ENCODE data around the gene PCGF3.
"Not testable (repeated sequence)": the region's sequence is repeated elsewhere in the genome, so short reads cannot be mapped to it uniquely, and the experiment has no call there.

The PCGF3 gene

DNA sequence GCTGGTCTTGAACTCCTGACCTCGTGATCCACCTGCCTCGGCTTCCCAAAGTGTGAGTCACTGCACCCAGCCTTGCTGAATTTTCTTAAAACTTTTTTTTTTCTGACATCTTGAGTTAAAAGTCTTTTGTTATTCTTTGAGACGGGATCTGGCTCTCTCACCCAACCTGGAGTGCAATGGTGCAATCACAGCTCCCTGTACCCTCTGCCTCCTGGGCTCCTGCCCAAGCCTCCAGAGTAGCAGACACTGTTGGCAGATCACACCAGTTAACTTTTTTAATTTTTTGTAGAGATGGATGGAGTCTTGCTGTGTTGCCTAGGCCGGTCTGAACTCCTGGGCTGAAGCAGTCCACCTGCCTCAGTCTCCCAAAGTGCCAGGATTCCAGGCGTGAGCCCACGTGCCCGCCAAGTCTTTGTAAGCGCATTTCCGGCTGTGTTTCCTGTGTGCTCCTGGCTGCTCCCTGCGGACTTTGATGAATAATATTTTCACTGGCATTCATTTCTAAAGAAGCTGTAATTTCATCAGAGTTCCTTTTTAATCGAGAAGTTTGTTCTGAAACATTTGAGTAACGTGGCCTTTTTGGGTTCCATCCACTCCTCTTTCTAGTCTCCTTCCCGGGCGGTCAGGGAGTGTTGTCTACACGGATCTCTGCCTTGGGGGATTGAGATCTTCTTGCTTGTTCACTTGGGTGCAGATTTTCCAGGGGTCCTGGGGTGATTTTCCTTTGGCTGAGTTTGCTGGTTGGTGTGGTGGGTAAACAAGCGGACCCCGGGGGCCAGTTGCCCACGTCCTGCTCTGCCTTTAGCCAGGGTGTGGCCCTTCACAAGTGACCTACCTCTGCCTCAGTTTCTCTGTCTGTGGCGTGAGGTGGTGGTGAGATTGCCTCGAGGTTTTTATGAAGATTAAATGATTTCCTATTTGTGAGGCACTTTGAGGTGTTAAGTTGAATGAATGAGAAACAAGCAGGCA is 44.4 kb downstream of the PCGF3 start:
- Histone ChIP-seq H3K4me3 (ENCODE audit: low read depth in 1 of 5, low read length in 5 of 5) (no peak overlapping the region), H3K27me3 (ENCODE audit: control insufficient read depth in 5 of 5, insufficient read depth in 4 of 5, low read length in 5 of 5) (no peaks in the 10 kb centered on the region), H3K4me1 (ENCODE audit: control insufficient read depth in 5 of 5, insufficient read depth in 5 of 5, low read length in 5 of 5) (peaks cover 0 to 17% (median 12%) of the 10 kb centered on the region in 5 donors), H3K9ac (ENCODE audit: low read length in 5 of 5) (peak overlapping the region in 1 of 5 donors; percentile 1), H3K27ac (ENCODE audit: low read depth, low read length) (peak overlapping the region; percentile 45), H3K9me3 (ENCODE audit: control insufficient read depth in 5 of 5, low read length in 5 of 5) (no peaks in the 10 kb centered on the region), H3K36me3 (ENCODE audit: control insufficient read depth in 5 of 5, insufficient read depth in 5 of 5, low read length in 5 of 5) (peaks cover 0 to 46% (median 35%) of the 10 kb centered on the region in 5 donors)

- Histone ChIP-seq H3K4me1 (ENCODE audit: control insufficient read depth in 5 of 5, insufficient read depth in 5 of 5, low read length in 5 of 5) (peaks cover 0 to 17% (median 12%) of the 10 kb centered on the region in 5 donors), H3K4me3 (ENCODE audit: low read depth in 1 of 5, low read length in 5 of 5) (no peak overlapping the region), H3K9me3 (ENCODE audit: control insufficient read depth in 5 of 5, low read length in 5 of 5) (no peaks in the 10 kb centered on the region), H3K9ac (ENCODE audit: low read length in 5 of 5) (no peak overlapping the region), H3K36me3 (ENCODE audit: control insufficient read depth in 5 of 5, insufficient read depth in 5 of 5, low read length in 5 of 5) (peaks cover 0 to 53% (median 40%) of the 10 kb centered on the region in 5 donors), H3K27ac (ENCODE audit: low read depth, low read length) (no peak overlapping the region), H3K27me3 (ENCODE audit: control insufficient read depth in 5 of 5, insufficient read depth in 4 of 5, low read length in 5 of 5) (no peaks in the 10 kb centered on the region)
These were observed 46.0 kb downstream of the PCGF3 start for GRCh38 chr4:751676-752075.

DNA sequence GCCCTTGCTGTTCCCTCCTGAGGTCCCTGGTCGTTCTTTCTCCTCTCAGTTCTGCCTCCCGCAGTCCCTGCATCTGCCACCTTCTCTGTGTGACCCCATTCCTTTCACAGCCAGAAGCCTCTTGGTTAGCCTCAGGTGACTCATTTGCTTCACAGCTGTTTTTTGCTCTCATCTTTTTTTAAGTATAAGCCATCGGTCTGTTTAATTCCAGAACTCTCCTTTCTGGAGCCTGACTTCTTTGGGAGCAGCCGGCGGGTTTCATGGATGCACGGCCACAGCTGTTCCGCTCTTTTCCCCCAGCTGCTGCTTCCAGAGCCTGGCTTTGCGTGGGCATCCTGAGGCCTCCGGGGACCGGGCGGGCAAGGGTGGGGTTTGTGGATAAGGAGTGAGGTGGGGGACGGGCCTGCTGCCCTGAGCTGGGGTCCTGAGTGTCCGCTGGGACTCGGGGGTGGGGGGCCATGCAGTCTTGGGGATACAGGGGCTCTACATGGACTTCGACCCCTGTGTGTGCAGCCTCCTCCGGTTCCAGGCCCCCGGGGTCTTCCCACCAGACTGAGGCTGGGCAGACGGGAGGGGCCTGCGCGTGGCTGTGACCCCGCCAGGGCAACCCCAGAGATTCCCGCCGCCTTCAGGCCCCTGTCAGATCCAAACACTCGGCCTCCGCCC is 46.7 kb downstream of the PCGF3 start:
- Histone ChIP-seq H3K27ac (ENCODE audit: low read depth, low read length) (no peak overlapping the region), H3K27me3 (ENCODE audit: control insufficient read depth in 5 of 5, insufficient read depth in 4 of 5, low read length in 5 of 5) (no peaks in the 10 kb centered on the region), H3K4me3 (ENCODE audit: low read depth in 1 of 5, low read length in 5 of 5) (no peak overlapping the region), H3K4me1 (ENCODE audit: control insufficient read depth in 5 of 5, insufficient read depth in 5 of 5, low read length in 5 of 5) (peaks cover 0 to 17% (median 12%) of the 10 kb centered on the region in 5 donors), H3K9me3 (ENCODE audit: control insufficient read depth in 5 of 5, low read length in 5 of 5) (no peaks in the 10 kb centered on the region), H3K36me3 (ENCODE audit: control insufficient read depth in 5 of 5, insufficient read depth in 5 of 5, low read length in 5 of 5) (peaks cover 0 to 57% (median 44%) of the 10 kb centered on the region in 5 donors), H3K9ac (ENCODE audit: low read length in 5 of 5) (no peak overlapping the region)

DNA sequence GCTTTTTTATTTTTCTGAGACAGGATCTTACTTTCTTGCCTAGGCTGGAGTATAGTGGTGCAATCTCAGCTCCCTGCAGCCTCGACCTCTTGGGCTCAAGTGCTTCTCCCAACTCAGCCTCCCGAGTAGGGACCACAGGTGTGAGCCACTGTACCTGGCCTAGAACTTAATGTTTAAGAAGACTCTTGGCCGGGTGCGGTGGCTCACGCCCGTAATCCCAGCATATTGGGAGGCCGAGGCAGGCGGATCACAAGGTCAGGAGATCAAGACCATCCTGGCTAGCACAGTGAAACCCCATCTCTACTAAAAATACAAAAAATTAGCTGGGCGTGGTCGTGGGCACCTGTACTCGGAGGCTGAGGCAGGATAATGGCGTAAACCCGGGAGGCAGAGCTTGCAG is 47.6 kb downstream of the PCGF3 start:
- not testable (repeated sequence) for H3K9ac ChIP-seq (ENCODE audit: low read length in 5 of 5); H3K27ac ChIP-seq (ENCODE audit: low read depth, low read length); H3K27me3 ChIP-seq (ENCODE audit: control insufficient read depth in 5 of 5, insufficient read depth in 4 of 5, low read length in 5 of 5); H3K9me3 ChIP-seq (ENCODE audit: control insufficient read depth in 5 of 5, low read length in 5 of 5); H3K4me3 ChIP-seq (ENCODE audit: low read depth in 1 of 5, low read length in 5 of 5)
- peaks cover 0 to 52% (median 42%) of the 10 kb centered on the region in 5 donors for H3K36me3 ChIP-seq (ENCODE audit: control insufficient read depth in 5 of 5, insufficient read depth in 5 of 5, low read length in 5 of 5)
- peaks cover 0 to 17% (median 12%) of the 10 kb centered on the region in 5 donors for H3K4me1 ChIP-seq (ENCODE audit: control insufficient read depth in 5 of 5, insufficient read depth in 5 of 5, low read length in 5 of 5)

DNA sequence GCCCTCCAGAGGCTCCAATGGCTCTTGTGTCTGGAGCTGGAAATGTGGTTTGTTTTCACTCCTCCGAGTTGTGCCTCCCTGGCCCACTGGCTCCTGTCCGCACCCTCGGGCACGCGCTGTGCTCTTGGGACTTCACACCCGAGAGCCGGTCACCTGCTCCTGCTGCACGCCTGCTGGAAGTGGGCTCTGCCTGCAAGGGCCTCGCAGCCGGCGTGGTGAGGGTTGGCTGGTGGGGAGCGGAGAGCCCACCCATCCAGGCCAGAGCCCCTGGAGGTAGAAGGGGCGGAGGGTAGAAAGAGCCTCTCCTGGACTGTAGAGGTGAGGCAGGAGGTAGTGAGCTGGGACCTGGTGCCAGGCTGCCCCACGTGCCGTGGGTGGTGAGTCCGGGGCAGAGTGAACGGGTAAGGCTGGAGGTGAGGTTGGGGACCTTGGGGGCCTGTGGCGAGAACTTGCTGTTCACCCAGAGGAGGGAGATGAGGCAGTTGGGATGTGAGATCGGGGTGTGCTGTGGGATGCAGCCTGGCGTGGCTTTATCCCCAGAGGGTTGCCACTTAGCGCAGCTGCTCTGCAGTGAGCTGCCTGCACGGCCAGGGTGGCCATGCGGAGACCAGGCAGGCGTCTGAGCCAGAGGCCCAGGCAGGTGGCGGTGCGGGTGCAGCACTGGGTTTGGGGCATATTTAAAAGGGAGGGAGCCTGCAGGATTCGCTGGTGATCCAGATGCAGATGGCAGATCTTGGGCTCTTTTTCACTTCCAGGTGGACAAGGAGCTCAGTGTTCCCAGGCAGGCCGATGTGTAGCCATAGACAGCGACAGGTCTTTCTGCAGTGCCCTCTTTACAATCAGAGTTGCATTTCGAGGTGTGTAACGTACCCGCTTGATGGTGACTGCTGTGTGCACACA is 48.8 kb downstream of the PCGF3 start:
- Histone ChIP-seq H3K4me1 (ENCODE audit: control insufficient read depth in 5 of 5, insufficient read depth in 5 of 5, low read length in 5 of 5) (peaks cover 0 to 16% (median 12%) of the 10 kb centered on the region in 5 donors), H3K27ac (ENCODE audit: low read depth, low read length) (no peak overlapping the region), H3K27me3 (ENCODE audit: control insufficient read depth in 5 of 5, insufficient read depth in 4 of 5, low read length in 5 of 5) (no peaks in the 10 kb centered on the region), H3K9me3 (ENCODE audit: control insufficient read depth in 5 of 5, low read length in 5 of 5) (no peaks in the 10 kb centered on the region), H3K36me3 (ENCODE audit: control insufficient read depth in 5 of 5, insufficient read depth in 5 of 5, low read length in 5 of 5) (peaks cover 0 to 46% (median 37%) of the 10 kb centered on the region in 5 donors), H3K4me3 (ENCODE audit: low read depth in 1 of 5, low read length in 5 of 5) (no peak overlapping the region), H3K9ac (ENCODE audit: low read length in 5 of 5) (no peak overlapping the region)

DNA sequence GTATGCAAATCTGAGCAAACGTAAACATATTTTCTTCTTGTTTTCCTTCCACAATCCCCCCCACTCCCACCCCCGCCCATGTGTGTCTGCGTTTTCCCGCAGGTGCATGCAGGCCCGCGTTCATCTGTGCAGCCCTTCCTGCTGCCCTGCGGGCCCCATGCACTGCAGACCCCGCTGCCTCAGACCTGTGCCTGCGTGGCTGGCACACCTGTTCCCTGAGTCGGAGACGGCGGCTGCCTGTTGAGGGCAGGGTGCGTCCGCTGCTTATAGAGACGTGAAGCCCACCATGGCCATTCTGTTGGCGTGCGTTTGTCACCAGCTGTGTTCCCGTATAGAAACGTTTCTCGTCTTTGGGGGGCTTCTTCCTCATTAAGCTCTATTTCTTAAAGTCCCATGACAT is 51.5 kb downstream of the PCGF3 start:
- H3K9me3 ChIP-seq (ENCODE audit: control insufficient read depth in 5 of 5, low read length in 5 of 5): no peaks in the 10 kb centered on the region
- H3K36me3 ChIP-seq (ENCODE audit: control insufficient read depth in 5 of 5, insufficient read depth in 5 of 5, low read length in 5 of 5): peaks cover 0 to 53% (median 47%) of the 10 kb centered on the region in 5 donors
- H3K9ac ChIP-seq (ENCODE audit: low read length in 5 of 5): no peak overlapping the region
- no peaks in the 10 kb centered on the region for H3K27me3 ChIP-seq (ENCODE audit: control insufficient read depth in 5 of 5, insufficient read depth in 4 of 5, low read length in 5 of 5)
- H3K27ac ChIP-seq (ENCODE audit: low read depth, low read length): no peak overlapping the region
- no peaks in the 10 kb centered on the region for H3K4me1 ChIP-seq (ENCODE audit: control insufficient read depth in 5 of 5, insufficient read depth in 5 of 5, low read length in 5 of 5)
- no peak overlapping the region for H3K4me3 ChIP-seq (ENCODE audit: low read depth in 1 of 5, low read length in 5 of 5)

GRCh38 chr4:759810-760209 is 54.2 kb downstream of the PCGF3 start:
- not testable (repeated sequence) for H3K27me3 ChIP-seq (ENCODE audit: control insufficient read depth in 5 of 5, insufficient read depth in 4 of 5, low read length in 5 of 5); H3K27ac ChIP-seq (ENCODE audit: low read depth, low read length); H3K4me3 ChIP-seq (ENCODE audit: low read depth in 1 of 5, low read length in 5 of 5); H3K9ac ChIP-seq (ENCODE audit: low read length in 5 of 5); H3K4me1 ChIP-seq (ENCODE audit: control insufficient read depth in 5 of 5, insufficient read depth in 5 of 5, low read length in 5 of 5); H3K9me3 ChIP-seq (ENCODE audit: control insufficient read depth in 5 of 5, low read length in 5 of 5)
- H3K36me3 ChIP-seq (ENCODE audit: control insufficient read depth in 5 of 5, insufficient read depth in 5 of 5, low read length in 5 of 5): peaks cover 0 to 56% (median 49%) of the 10 kb centered on the region in 5 donors

DNA sequence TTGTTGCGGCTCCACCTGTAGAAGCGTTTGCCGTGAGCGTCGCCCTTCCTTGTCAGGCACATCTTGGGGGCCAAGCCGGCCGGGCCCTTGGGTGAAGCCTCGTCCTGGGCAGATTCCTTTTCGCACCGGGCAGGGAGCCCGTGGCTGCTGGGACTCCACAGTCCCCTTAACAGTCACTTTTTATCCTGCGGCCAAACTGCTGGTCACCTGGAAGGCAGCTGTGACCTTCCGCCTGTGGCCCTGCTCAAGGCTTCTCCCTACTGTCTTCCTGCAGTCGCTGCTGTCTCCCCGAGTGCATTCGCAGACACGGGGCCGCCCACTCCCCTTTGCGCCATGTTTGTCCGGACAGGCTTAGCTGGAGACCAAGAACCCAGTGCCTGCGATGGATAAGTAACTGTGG is 55.0 kb downstream of the PCGF3 start:
- Histone ChIP-seq H3K4me1 (ENCODE audit: control insufficient read depth in 5 of 5, insufficient read depth in 5 of 5, low read length in 5 of 5) (peaks cover 1 to 13% (median 10%) of the 10 kb centered on the region in 5 donors), H3K36me3 (ENCODE audit: control insufficient read depth in 5 of 5, insufficient read depth in 5 of 5, low read length in 5 of 5) (peaks cover 0 to 54% (median 44%) of the 10 kb centered on the region in 5 donors), H3K4me3 (ENCODE audit: low read depth in 1 of 5, low read length in 5 of 5) (no peak overlapping the region), H3K27ac (ENCODE audit: low read depth, low read length) (no peak overlapping the region), H3K27me3 (ENCODE audit: control insufficient read depth in 5 of 5, insufficient read depth in 4 of 5, low read length in 5 of 5) (no peaks in the 10 kb centered on the region), H3K9me3 (ENCODE audit: control insufficient read depth in 5 of 5, low read length in 5 of 5) (no peaks in the 10 kb centered on the region), H3K9ac (ENCODE audit: low read length in 5 of 5) (no peak overlapping the region)

DNA sequence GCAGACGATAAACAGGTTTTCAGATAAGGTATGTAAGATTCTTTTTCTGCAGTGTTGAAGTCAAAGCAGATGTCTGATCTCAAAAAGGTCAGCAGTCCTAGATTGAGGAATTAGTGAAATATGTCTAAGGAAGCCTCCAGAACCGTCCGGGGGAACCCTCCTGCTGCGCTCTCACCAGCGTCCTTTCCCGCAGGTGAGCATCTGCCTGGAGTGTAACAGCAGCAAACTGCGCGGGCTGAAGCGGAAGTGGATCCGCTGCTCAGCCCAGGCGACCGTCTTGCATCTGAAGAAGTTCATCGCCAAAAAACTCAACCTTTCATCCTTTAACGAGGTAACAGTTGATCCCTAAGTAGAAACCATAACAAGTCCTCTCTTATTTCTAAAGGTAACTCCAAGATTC is 55.5 kb downstream of the PCGF3 start:
- H3K36me3 ChIP-seq (ENCODE audit: control insufficient read depth in 5 of 5, insufficient read depth in 5 of 5, low read length in 5 of 5): peaks cover 0 to 58% (median 49%) of the 10 kb centered on the region in 5 donors
- no peak overlapping the region for H3K4me3 ChIP-seq (ENCODE audit: low read depth in 1 of 5, low read length in 5 of 5)
- H3K27ac ChIP-seq (ENCODE audit: low read depth, low read length): no peak overlapping the region
- no peaks in the 10 kb centered on the region for H3K9me3 ChIP-seq (ENCODE audit: control insufficient read depth in 5 of 5, low read length in 5 of 5)
- no peak overlapping the region for H3K9ac ChIP-seq (ENCODE audit: low read length in 5 of 5)
- peaks cover 1 to 15% (median 12%) of the 10 kb centered on the region in 5 donors for H3K4me1 ChIP-seq (ENCODE audit: control insufficient read depth in 5 of 5, insufficient read depth in 5 of 5, low read length in 5 of 5)
- no peaks in the 10 kb centered on the region for H3K27me3 ChIP-seq (ENCODE audit: control insufficient read depth in 5 of 5, insufficient read depth in 4 of 5, low read length in 5 of 5)

Data from subcutaneous abdominal adipose tissue (tissue), 5 donors.